HUES48 (cell line): ENCODE data around the gene NEB.

Source experiments
- H3K27ac ChIP-seq: one replicate; pipeline ENCODE4 v1.7.0; 2013; ENCODE audit warnings: low read depth, low read length, inconsistent platforms
- H3K27me3 ChIP-seq: 2 replicates; pipeline ENCODE4 v1.6.1; 2013; ENCODE audit warnings: mild to moderate bottlenecking, low read length; ENCODE audit not compliant: control insufficient read depth, insufficient read depth
- H3K36me3 ChIP-seq: 2 replicates; pipeline ENCODE4 v1.6.1; 2013; ENCODE audit warnings: low read length; ENCODE audit not compliant: control insufficient read depth, insufficient read depth
- H3K4me1 ChIP-seq: 2 replicates; pipeline ENCODE4 v1.6.1; 2013; ENCODE audit warnings: mild to moderate bottlenecking, low read length; ENCODE audit not compliant: control insufficient read depth, insufficient read depth
- H3K4me3 ChIP-seq: 2 replicates; pipeline ENCODE4 v1.5.1; 2013; ENCODE audit warnings: mild to moderate bottlenecking, low read depth, low read length
- H3K9ac ChIP-seq: 2 replicates; pipeline ENCODE4 v1.6.1; 2013; ENCODE audit warnings: mild to moderate bottlenecking, low read depth, low read length, moderate library complexity
- H3K9me3 ChIP-seq: 2 replicates; pipeline ENCODE4 v1.6.1; 2013; ENCODE audit warnings: low read length; ENCODE audit not compliant: control insufficient read depth, insufficient read depth

Gene NEB

GRCh38 chr2:151774506-151774905 lies 40.2 kb upstream of the NEB start:
- H3K4me1 ChIP-seq = no peaks in the 10 kb centered on the region
- no peaks in the 10 kb centered on the region for H3K27me3 ChIP-seq
- H3K36me3 ChIP-seq = 0 out of 2 replicates have a peak, but pooled peaks cover 8% of the 10 kb centered on the region
- H3K9me3 ChIP-seq = no peaks in the 10 kb centered on the region
- no peak overlapping the region for H3K4me3 ChIP-seq
- H3K27ac ChIP-seq = no peak overlapping the region
- no peak overlapping the region for H3K9ac ChIP-seq

- Histone ChIP-seq H3K27me3 (no peaks in the 10 kb centered on the region), H3K4me1 (no peaks in the 10 kb centered on the region), H3K9me3 (no peaks in the 10 kb centered on the region), H3K4me3 (no peak overlapping the region), H3K9ac (no peak overlapping the region), H3K27ac (no peak overlapping the region), H3K36me3 (0 out of 2 replicates have a peak, but pooled peaks cover 8% of the 10 kb centered on the region)
These were observed 37.5 kb upstream of the NEB start for GRCh38 chr2:151771599-151772358.

- Histone ChIP-seq H3K4me3 (no peak overlapping the region), H3K4me1 (no peaks in the 10 kb centered on the region), H3K36me3 (0 out of 2 replicates have a peak, but pooled peaks cover 1% of the 10 kb centered on the region), H3K27ac (no peak overlapping the region), H3K9ac (no peak overlapping the region), H3K9me3 (no peaks in the 10 kb centered on the region), H3K27me3 (no peaks in the 10 kb centered on the region)
These were observed 36.7 kb upstream of the NEB start for GRCh38 chr2:151770995-151771394.

- Histone ChIP-seq H3K4me3 (no peak overlapping the region), H3K27me3 (no peaks in the 10 kb centered on the region), H3K4me1 (no peaks in the 10 kb centered on the region)
These were observed 35.3 kb upstream of the NEB start for GRCh38 chr2:151769606-151770005.

GRCh38 chr2:151767536-151767935 lies 33.3 kb upstream of the NEB start:
- no peaks in the 10 kb centered on the region for H3K4me1 ChIP-seq
- no peaks in the 10 kb centered on the region for H3K9me3 ChIP-seq
- no peak overlapping the region for H3K4me3 ChIP-seq
- H3K27ac ChIP-seq = no peak overlapping the region
- no peak overlapping the region for H3K9ac ChIP-seq
- no peaks in the 10 kb centered on the region for H3K36me3 ChIP-seq
- no peaks in the 10 kb centered on the region for H3K27me3 ChIP-seq

More at GRCh38 chr2:151769606-151770005, 35.3 kb upstream of the NEB start:
- no peaks in the 10 kb centered on the region for H3K9me3 ChIP-seq
- no peak overlapping the region for H3K27ac ChIP-seq
- no peak overlapping the region for H3K9ac ChIP-seq
- H3K36me3 ChIP-seq = no peaks in the 10 kb centered on the region

GRCh38 chr2:151766437-151767153 lies 32.3 kb upstream of the NEB start:
- Histone ChIP-seq H3K9ac (no peak overlapping the region), H3K27me3 (no peaks in the 10 kb centered on the region), H3K9me3 (no peaks in the 10 kb centered on the region), H3K4me3 (no peak overlapping the region), H3K4me1 (no peaks in the 10 kb centered on the region), H3K36me3 (no peaks in the 10 kb centered on the region), H3K27ac (no peak overlapping the region)

- no peaks in the 10 kb centered on the region for H3K27me3 ChIP-seq
- no peaks in the 10 kb centered on the region for H3K9me3 ChIP-seq
- H3K27ac ChIP-seq = no peak overlapping the region
- no peak overlapping the region for H3K9ac ChIP-seq
- H3K4me1 ChIP-seq = no peaks in the 10 kb centered on the region
- H3K36me3 ChIP-seq = no peaks in the 10 kb centered on the region
- no peak overlapping the region for H3K4me3 ChIP-seq
These were observed 31.6 kb upstream of the NEB start for GRCh38 chr2:151765760-151766410.

GRCh38 chr2:151762694-151763093 lies 28.4 kb upstream of the NEB start:
- H3K9ac ChIP-seq = no peak overlapping the region
- no peaks in the 10 kb centered on the region for H3K36me3 ChIP-seq
- H3K4me1 ChIP-seq = no peaks in the 10 kb centered on the region
- no peaks in the 10 kb centered on the region for H3K27me3 ChIP-seq
- no peak overlapping the region for H3K27ac ChIP-seq
- no peaks in the 10 kb centered on the region for H3K9me3 ChIP-seq
- H3K4me3 ChIP-seq = no peak overlapping the region

GRCh38 chr2:151761687-151762086 lies 27.4 kb upstream of the NEB start:
- H3K9me3 ChIP-seq = no peaks in the 10 kb centered on the region
- no peak overlapping the region for H3K9ac ChIP-seq
- no peak overlapping the region for H3K4me3 ChIP-seq
- no peaks in the 10 kb centered on the region for H3K36me3 ChIP-seq
- no peaks in the 10 kb centered on the region for H3K4me1 ChIP-seq
- H3K27ac ChIP-seq = no peak overlapping the region
- no peaks in the 10 kb centered on the region for H3K27me3 ChIP-seq

GRCh38 chr2:151761193-151761592 lies 26.9 kb upstream of the NEB start:
- H3K9me3 ChIP-seq = no peaks in the 10 kb centered on the region
- no peak overlapping the region for H3K27ac ChIP-seq
- no peaks in the 10 kb centered on the region for H3K36me3 ChIP-seq
- no peak overlapping the region for H3K9ac ChIP-seq
- no peaks in the 10 kb centered on the region for H3K4me1 ChIP-seq
- H3K27me3 ChIP-seq = no peaks in the 10 kb centered on the region
- H3K4me3 ChIP-seq = no peak overlapping the region

- no peak overlapping the region for H3K4me3 ChIP-seq
- H3K9ac ChIP-seq = no peak overlapping the region
- no peaks in the 10 kb centered on the region for H3K36me3 ChIP-seq
- H3K9me3 ChIP-seq = no peaks in the 10 kb centered on the region
- no peaks in the 10 kb centered on the region for H3K4me1 ChIP-seq
- H3K27me3 ChIP-seq = no peaks in the 10 kb centered on the region
- H3K27ac ChIP-seq = no peak overlapping the region
These were observed 25.9 kb upstream of the NEB start for GRCh38 chr2:151760139-151760650.
